Stimulated activated naive CD8-positive, alpha-beta T cell treated with anti-CD3 and anti-CD28 coated beads, Interleukin-15, Interleukin-2, amounts not matched to agents 100 U/mL and 50 U/mL, for 24 hours (primary cell): Measurements from ENCODE around the gene SLC66A3.
A peak's percentile ranks its signal among the peaks of the same experiment; 100 is the strongest.

ENCODE experiments used
- ATAC-seq: fragments of 150-1000 bp; cut with Tn5 transposase; one replicate; pipeline ENCODE4 v1.10.0; 2021
- DNase-seq: peaks from one replicate; pipeline ENCODE4 v3.0.0; 2021

The SLC66A3 gene

DNA sequence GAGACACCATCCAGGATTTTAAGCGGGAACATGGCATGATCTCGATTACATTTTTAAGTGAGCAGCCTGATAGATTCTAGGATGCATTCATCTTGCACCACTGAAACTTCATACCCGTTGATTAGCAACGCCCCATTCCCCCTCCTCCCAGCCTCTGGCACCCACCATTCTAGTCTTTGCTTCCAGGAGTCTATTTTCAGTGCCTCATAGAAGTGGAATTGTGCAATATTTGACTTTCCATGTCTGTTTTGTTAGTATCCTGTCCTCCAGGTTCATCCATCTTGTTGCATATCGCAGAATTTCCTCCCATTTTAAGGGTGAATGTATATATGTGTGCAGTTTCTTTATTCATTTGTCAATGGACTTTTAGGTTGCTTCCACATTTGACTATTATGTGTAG is 20.9 kb upstream of the SLC66A3 start:
- DNase-seq (no peak), ATAC-seq (no peak)

GRCh38 chr2:11140492-11140891 is 14.8 kb upstream of the SLC66A3 start:
- DNase-seq, result no peak
- ATAC-seq, result no peak

DNA sequence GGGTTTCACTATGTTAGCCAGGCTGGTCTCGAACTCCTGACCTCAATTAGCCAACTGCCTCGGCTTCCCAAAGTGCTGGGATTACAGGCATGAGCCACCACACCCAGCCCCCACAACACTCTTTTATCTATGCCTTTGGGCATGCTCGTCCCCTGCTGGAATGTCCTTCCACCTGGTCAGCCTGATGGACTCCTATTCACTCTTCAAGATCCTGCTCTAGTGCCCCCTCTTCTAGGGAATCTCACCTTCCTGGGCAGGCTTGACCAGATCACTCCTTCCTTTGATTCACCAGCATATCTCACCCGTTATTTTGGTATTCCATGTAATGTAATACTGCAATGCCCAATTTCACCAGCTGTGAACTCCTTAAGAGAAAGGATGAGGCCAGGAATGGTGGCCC is 13.9 kb upstream of the SLC66A3 start:
- ATAC-seq (no peak), DNase-seq (no peak)

DNA sequence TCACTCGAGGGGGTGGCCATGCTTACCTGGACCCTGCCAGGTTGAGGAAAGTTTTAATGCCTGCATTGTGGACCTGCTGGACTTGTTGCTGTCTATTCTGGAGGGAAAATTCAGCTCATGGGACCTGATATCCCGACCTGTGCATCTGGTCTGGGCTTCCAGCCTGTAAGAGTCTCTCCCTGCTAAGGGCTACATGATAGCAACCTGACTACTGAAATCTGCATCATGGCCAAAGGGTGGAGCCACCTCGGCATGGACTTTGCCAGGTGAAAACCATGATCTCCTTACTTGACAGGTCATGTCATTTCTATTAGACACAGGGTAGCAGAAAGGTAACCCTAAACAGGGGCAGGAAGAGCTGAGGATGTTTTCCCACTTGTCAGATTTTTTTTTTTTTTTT is 12.9 kb upstream of the SLC66A3 start:
- DNase-seq, result no peak
- ATAC-seq, result no peak

- DNase-seq (no peak), ATAC-seq (no peak)
Observed at GRCh38 chr2:11142987-11143386, 12.3 kb upstream of the SLC66A3 start.

DNA sequence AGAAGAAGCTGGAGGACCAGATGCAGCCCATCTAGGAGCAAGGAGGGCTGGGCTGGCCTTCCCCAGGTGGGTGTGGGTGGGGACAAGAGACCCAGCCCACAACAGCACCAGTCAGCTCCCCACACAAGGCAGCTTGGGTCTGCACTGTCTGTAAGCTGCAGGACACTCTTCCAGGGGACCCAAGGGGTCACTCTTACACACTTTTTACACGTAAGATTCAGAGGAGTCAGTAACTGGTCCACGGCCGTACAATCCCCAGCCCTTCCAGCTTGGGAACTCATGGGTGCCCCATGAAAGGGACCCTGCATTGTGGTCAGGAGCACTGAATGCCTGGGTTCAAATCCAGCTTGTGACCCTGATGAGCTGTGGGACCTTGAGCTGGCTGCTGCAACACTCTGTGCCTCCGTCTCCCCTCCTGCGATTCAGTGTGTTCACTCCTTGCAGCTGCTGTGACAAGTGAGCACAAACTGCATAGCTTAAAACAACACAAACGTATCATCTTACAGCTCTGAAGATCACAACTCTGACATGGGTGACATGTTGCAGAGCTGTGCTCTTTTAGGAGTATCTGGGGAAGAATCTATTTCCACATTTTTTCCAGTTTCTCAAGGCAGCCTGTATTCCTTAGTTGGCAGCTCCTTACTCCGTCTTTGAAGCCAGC is 11.1 kb upstream of the SLC66A3 start:
- DNase-seq, result no peak
- ATAC-seq, result no peak

DNA sequence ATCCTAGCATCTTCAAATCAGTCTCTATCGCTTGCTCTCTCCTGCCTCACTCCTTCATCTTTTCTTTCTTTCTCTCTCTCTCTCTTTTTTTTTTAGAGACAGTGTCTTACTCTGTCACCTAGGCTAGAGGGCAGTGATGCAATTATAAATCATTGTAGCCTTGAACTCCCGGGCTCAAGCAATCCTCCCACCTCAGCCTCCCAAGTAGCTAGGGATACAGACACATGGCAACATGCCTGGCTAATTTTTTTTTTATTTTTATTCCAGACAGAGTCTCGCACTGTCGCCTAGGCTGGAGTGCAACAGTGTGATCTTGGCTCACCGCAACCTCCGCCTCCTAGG is 10.6 kb upstream of the SLC66A3 start:
- DNase-seq (no peak), ATAC-seq (no peak)

DNA sequence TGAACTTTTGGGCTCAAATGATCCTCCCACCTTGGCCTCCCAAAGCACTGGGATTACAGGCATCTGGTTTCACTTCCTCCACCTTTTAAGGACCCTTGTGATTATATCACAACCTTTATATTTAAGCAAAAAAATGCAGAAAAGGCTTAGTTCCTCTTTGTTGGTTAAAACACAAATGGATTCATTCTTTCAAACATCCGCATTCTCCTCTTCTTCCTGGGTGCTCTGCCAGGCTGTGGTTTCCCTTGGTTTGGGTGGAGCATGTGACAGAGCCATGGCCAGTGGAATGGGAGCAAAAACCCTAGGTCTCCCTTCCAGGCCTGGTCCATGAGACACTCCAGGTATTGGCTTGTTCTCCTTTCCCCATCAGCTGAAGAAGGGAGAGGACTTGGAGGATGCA is 9.9 kb upstream of the SLC66A3 start:
- DNase-seq (no peak), ATAC-seq (no peak)

DNA sequence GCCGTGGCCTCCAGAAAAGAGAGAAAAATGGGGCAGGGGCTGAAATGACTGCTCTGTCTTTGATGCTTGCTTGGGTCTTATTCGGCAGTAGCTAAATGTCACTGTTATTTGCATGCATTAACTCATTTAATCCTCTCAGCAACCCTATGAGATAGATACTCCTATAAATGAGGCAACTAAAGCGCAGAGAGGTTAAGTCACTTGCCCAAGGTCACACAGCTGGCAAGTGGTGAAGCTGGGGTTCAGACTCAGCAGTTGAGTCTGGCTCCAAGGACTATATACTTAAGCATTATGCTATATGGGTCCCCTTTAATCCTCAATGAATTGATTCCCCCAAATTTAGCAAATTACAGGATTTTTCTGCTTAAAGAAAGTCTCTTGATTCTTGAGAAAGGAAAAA is 9.2 kb upstream of the SLC66A3 start:
- no peak for ATAC-seq
- no peak for DNase-seq

GRCh38 chr2:11147263-11147662 is 8.0 kb upstream of the SLC66A3 start:
- DNase-seq (no peak), ATAC-seq (no peak)

GRCh38 chr2:11152591-11152990 is 2.7 kb upstream of the SLC66A3 start:
- no peak for DNase-seq
- no peak for ATAC-seq

GRCh38 chr2:11154016-11154922 is 998 bp upstream of the SLC66A3 start:
- no peak for DNase-seq
- ATAC-seq, result peak; percentile 14

GRCh38 chr2:11154923-11155380 is 315 bp upstream of the SLC66A3 start:
- ATAC-seq (peak; percentile 94), DNase-seq (peak; percentile 99)

DNA sequence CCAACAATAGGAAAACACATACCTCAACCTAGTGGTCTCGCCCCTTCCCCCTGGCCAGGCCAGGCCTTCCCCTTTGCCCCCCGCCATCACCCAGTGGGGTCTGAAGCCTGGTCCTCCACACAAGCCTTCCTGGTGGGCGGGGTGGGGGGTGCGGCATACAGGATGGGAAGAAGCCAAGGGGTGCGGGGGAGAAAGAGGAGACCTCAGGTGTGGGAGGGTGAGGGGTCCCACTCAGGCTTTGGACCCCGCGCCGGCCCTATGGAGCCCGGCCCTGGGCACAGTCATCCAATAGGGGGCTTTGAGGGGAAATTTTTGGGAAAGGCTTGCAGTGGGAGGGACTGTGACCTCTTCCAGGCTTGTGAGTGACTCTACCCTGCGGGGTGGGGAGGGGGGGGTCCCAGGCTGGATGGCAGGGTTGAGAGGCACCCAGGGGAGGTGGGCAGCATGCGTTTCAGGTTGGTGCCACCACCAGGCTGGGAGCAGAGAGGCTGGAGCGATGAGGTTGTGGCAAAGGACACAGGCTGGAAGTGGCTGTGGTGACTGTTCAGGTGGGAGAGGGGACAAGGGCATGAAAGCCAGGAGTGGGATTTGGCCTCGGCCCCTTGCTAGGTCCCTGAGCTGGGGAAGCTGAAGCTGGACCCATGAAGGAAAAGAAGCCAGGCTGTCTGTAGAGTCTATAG is 1.3 kb downstream of the SLC66A3 start:
- DNase-seq (no peak), ATAC-seq (no peak)

- DNase-seq, result no peak
- no peak for ATAC-seq
Observed at GRCh38 chr2:11157296-11157695, 2.0 kb downstream of the SLC66A3 start.

GRCh38 chr2:11157731-11158130 is 2.5 kb downstream of the SLC66A3 start:
- DNase-seq, result no peak
- ATAC-seq, result no peak

GRCh38 chr2:11158916-11159573 is 3.8 kb downstream of the SLC66A3 start:
- DNase-seq (no peak), ATAC-seq (no peak)

DNA sequence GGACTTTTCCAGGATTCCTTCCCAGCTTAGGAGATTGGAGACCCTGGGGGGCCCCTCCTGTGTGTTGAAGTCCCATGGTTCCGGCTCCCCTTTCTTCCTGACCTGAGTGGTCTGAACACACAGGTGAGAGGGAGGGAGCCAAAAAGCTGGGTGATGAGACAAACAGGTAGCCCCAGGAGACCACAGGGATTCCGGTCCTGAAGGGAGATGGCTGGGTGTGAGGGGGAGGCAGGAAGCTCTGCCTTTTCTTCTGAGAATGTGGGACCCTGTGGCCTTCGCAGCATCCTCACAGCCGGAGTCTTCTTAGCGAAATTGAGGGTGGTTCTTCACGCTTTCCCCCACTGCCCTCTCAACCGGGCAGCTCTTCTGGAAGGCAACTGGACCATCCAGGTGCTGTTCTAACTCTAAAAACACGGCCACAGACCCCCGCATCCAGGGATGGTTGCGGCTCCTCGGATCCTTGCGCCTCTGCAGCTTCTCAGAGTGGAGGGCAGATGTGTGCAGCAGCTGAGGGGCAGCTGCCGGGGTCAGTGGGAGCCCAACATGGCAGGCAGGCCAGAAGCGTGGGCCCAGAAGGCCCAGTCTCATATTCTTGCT is 4.4 kb downstream of the SLC66A3 start:
- DNase-seq (no peak), ATAC-seq (no peak)

GRCh38 chr2:11160256-11160655 is 5.0 kb downstream of the SLC66A3 start:
- DNase-seq (no peak), ATAC-seq (no peak)

DNA sequence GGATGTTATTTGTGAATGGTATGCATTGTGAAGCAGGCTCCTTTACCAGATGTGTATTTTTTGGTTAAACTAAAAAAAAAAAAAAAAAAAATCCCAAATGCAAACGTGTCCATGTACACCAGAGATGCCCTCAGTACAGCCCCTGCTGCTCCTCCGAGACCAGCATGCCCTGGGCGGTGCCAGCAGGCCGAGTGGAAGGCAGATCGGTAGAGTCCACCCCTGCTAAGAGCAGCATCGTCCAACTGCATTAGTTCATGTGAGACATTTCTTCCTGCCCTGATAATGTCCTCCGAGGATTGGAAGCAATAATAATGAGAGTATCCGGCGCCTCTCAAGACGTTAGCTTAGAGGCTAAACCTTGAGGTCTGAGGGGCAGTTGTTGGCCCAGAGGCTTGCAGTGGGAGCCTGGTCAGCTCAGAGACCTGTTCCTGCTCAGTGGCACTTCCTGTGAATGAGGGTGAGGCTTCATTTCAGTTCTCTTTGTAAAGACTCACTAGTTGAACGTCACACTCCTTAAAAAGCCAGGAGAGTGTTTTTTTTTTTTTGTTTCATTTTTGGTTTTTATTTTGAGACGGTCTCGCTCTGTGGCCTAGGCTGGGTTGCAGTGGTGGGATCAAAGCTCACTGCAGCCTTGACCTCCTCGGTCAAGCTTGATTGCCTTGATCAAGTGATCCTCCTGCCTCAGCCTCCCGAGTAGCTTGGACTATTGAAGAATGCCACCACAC is 5.6 kb downstream of the SLC66A3 start:
- DNase-seq, result no peak
- peak; percentile 37 for ATAC-seq

DNA sequence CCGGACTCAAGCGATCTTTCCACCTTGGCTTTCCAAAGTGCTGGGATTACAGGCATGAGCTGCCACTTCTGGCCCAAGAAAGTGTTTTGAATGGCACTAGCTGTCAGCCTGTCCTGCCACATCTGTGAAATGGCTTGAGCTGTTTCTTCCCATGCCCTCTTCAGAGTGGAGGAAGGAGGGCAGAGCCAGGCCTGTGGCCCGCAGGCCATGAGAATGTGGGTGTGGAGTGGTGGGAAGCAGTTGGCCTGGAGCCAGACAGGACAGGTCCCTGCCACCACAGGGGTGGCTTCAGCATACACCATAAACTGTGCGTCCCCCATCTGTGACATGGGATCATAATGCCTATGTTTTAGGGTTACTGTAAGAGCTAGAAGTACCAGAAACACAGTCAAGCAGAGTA is 6.5 kb downstream of the SLC66A3 start:
- ATAC-seq (no peak), DNase-seq (no peak)
